Activated CD4-positive, alpha-beta T cell treated with anti-CD3 and anti-CD28 coated beads, Interleukin-2, amount 50 U/mL, for 1 hour (primary cell): ENCODE data around the gene AGBL4.

ENCODE experiments used
- DNase-seq: peaks from one replicate; pipeline ENCODE4 v3.0.0-alpha.2; 2020

The AGBL4 gene

DNA sequence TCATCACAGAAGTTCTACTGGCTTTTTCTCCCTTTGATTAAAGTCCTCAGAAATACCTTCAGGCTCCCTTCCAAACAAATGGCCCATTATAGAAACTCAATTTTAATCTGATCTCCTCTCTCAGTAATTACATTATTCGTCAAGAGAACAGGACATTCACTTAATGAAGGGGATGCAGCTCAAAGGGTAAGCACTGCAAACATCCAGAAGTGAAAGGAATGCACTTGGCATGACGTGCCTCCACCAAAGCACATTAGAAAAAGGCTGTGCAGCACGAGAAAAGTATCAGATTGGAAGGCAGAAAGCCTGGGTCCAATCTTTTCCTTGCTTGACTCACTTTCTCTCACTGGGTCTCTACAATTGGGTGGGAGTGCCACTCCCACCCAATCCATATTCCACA is 1024.4 kb downstream of the AGBL4 start:
- no peak for DNase-seq

DNA sequence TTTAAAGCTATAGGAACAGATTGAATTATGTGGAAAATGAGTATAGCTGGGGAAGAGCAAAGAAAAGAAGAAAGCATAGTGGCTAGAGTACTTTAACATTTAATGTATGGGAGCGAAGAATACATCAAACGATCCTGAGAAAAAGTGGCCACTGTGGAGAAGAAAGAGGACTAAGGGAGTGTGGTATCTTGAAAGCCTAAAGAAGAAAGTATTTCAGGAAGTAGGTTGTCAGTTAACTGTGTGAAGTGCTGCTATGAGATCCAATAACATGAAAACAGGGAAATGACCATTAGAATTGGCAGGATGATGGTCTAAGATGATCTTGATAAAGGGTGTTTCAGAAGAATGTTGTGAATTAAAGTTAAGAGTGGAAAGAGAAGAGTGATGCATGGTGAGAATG is 1027.4 kb downstream of the AGBL4 start:
- DNase-seq = no peak

DNA sequence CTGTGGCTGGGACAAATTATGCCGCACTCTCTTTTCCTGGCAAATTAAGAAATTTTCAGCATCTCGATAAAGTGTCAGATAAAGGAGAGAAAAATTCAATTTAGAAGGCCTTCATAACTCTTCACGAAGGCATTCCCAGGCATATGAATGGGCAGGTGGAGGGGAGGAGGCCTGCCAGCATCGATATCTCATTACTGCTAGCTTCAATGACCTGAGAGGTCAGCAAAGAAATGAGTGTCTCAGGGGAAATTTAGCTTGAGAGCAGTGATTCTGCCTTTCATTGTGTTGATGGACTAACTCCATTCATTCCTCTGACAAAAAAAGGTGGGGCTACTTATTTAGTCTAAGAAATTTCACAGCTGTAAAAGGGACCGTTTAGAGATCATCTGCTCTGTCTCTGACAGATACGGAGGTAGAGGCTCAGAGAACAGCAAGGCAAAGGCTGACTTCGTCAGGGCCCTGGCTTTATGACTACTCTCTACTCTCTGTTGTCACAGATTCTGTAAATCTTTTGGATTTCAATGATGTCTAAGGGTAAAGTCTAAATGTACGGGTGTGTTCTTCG is 1035.0 kb downstream of the AGBL4 start:
- DNase-seq = no peak

DNA sequence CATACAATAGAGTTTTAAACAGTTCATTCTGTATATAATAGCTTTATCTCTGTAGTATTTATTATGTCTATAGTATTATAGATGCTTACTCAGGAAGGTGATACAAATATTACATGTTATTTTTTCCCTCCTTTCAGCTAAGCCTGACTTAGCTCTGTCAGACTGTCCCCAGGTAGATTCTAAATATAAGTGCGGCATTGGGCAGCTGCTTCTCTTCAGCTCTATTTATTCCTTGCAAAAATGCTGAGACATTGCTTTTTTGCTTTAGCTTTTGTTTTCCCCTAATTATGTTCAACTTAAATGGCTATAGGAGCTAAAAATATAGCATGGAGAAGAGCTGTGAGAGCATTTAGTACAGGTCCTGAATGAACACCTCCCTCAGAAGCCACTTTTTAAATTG is 1043.8 kb downstream of the AGBL4 start:
- DNase-seq = no peak

DNA sequence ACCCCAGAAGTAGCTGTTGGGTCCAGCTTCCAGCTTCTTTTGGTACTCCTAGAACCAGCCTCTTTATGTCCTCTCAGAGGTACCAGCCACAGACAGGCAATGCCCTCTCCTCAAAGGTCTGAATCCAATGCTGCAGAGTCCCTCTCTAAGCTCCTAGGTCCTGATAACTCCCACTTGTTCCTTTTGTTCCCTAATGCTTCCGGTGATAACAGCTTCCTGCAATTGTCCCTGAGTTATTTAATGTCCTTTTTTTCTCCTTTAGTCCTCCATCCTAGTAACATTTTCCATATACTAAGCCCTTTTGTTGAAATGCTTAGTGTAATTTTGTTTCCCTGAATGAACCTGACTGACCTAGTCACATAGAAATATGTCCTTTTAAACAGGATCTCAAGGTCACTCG is 1045.3 kb downstream of the AGBL4 start:
- DNase-seq = no peak

DNA sequence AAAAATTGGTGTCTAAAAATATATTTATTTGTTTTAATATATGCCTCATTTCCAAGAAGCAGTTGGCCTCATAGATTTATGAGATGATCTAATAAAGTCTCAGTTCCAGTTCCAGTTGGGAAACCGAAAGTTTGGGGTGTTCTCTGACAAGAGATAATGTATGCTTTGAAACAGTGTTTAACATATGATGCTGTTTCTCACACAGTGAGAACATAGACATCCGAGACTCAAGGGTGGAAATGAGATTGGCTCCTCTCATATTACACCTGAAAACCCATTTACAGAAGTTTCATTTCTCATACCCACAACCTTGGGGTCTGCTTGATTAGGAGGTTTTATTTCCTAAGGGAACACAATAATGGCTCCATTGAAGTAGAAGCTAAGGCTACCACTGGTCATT is 1046.5 kb downstream of the AGBL4 start:
- no peak for DNase-seq

DNA sequence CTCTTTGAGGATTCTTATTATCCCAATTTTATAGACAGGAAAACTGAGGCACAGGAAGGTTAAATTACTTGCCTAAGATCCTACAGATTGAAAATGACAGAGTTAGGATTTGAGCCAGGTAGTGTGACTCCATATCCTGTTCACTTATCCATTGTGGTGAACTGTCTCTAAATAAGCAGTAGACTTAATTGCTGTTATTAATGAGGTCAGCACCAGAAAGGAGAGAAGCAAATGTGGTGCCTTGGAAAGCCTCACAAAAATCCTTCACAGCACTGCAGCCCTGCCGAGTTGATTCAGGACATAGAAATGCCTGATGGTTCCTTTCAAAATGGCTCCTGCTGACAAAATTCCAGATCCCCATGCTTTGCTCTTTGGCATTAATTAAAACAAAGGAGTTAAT is 1053.8 kb downstream of the AGBL4 start:
- no peak for DNase-seq

DNA sequence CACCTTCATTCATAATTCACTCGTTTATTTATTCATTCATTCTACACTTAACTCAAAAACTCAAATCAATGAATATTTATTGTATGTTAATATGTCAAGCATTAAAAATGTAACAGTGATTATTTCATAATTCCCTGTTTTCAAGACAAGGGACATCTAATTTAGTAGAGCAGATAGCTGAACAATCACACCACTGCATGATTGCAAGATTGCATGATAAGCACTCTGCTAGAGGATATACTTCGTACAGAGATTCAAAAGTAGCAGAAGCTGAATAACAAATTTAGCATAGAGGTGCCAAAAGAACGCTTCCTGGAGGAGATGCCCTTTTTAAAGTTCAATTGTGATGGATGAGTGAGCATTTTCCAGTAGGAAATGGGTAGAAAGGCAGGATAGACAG is 1056.4 kb downstream of the AGBL4 start:
- no peak for DNase-seq

DNA sequence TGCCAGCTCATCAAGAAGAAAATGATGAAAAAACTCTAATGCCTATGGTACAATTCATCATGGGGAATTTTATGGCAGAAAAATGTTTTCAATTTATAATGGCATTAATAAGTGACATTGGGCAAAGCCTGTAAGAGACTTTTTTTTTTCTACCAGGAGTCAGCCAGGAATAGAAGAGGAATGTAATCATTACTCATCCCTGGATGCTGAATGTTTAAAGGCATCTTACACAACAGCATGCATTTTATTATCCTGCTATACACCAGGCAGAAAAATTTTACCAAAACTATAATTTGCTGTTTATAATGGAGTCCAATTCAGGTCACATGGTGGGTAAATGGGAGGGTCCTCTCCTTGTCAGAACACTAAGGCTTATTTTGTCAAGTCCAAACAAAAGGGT is 1057.2 kb downstream of the AGBL4 start:
- DNase-seq = no peak

DNA sequence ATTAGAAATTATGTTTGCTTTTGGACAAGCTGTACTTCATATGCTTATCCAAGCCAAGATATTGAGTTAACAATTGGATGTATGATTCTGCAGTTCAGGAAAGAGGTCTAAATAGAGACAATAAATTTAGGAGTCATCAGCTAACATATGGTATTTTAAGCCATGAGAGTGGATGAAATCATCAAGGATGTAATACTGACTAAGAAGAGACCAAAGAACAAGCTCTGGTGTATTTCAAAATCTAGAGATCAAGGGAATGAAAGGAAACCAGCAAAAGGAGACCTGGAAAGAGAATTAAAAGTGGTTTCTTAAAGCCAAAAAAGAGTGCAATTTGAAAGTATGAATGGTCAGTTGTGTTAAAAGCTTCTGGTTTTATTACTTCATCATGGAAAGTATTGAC is 1063.4 kb downstream of the AGBL4 start:
- no peak for DNase-seq

DNA sequence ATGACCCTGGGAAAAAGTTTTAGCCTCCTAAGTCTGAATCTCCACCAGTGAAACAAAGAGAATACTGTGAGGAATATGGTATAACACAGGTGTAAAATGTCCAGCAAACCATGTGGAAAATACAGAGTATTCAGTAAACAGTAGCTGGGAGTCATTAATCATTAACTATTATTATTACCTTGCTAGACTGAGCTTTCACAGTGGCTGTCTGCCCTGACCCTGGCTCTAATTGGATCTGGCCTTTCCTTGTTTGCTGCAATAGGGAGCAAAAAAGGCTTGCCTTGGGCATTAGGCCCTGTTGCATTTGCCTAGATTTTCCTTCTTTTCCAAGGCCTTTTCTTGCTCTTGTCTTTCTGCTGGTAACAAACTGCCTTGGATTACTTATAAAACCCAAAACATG is 1068.0 kb downstream of the AGBL4 start:
- no peak for DNase-seq

DNA sequence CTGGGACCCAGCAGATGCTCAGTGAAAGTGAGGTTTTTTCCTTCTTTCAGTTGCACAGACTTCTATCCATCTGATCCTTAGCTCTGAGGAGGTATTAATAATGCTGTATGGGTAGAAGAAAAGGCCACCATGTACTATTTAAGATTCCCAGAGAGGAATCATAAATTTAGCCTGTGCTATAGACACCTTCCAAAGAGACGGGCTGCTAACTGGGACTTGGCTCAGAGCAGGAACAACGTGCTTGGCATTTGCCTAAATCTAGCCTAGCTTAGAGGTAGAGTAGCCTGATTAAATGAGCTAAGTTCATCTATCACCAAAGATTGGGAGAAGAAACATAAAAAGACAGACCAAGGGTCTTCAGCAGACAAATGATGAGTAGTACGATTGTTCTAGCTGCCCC is 1070.1 kb downstream of the AGBL4 start:
- DNase-seq = no peak

DNA sequence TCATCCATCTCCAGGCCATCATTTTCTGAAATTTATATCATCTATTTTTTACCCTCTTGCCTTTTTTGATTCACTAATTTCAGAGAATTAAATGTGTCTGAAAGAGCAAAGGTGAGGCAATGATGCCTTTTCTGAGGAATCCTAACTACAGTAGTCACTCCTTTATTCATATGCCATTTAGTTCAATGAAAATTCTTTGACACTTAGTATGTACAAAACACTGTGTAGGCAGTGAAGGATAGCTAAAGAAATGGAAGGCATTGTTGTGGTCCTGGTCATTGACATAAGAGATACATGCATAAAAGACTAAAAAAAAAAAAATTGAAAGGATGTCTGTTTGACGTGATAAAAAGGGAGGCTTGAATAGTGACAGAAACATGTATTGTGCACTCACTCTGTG is 1075.2 kb downstream of the AGBL4 start:
- no peak for DNase-seq

DNA sequence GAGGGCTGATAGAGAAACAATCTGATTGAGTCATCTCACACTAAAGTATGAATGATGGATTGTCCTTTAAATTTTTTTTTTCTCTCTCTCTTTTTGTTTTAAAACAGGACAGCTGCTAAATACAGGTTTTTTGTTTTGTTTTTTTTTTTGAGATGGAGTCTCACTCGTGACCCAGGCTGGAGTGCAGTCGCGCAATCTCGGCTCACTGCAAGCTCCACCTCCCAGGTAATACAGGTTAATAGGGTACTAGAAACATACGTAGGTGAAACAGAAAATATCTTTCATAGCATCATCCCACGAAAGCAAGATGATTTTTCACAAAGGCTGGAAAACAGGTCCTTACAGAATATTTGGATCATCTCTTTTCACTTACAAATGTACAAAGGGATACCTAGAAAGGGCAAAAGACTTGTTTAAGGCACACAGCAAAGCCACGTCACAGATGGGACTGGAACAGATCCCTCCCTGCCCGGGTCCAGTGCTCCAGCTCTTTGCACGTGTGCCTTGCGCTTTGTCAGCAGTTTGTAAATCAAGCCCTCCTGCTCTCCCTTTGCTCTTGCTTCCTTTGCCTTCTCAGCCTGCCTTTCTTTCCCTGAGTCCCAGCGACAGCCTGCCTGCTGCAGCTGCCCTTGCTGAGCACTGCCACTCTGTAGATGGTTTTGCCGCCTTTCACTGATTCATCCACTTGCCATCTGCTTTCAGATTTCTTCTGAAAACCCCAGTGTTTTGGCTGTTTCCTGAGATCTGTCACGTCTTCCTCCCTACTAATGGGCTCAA is 1075.8 kb downstream of the AGBL4 start:
- no peak for DNase-seq

DNA sequence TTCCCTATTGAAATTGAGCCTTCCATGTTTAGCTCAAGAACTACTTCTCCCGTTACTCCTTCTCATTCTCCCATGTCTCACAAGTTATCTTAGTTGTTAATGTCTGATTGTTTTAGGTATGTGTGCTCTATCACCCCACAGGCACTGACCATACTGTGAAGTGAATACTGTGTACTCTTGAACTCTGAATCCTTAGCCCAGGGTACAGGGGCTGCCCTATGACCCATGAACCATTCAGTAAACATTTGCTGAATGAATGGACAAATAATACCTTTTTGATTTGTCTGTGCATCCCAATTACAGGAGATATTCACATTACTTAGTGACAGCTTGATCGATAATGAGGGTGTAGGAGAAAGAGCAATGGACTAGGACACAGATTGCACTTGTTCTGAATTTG is 1077.7 kb downstream of the AGBL4 start:
- no peak for DNase-seq

DNA sequence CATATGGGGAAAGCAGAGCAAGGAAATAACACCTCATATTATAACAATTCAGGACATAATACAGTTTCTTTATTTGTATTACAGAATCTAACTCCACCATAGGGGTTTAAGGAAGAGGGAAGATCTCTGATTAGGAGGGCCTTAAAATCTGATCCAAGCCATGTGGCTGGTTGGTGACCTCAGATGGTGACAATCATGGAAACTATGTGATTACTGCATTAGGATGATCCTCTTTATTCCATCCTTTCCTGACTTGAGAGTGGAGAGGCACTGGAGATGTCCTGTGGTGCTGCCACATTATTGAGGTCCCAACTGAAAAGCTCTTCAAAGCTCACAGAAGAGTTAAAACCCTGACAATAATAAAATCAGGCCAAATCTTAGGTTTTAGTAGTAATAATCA is 1078.9 kb downstream of the AGBL4 start:
- DNase-seq = no peak

DNA sequence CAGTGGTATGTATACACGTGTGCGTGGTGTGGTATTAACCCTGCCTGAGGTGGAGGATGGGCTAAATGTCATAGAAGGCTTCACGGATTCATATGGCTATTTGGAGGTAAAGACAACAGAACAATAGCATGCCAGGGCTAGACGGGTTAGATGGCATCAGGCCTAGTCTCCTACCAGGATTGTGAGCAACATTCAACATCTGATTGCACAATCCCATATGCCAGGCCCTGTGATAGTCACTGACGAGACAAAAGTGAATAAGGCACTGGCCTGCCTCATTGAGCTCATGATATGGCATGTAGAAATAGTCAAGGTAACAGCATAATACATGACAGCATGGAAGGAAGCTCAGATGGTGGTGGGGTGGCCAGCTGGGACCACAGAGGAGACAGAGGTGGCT is 1079.9 kb downstream of the AGBL4 start:
- no peak for DNase-seq

DNA sequence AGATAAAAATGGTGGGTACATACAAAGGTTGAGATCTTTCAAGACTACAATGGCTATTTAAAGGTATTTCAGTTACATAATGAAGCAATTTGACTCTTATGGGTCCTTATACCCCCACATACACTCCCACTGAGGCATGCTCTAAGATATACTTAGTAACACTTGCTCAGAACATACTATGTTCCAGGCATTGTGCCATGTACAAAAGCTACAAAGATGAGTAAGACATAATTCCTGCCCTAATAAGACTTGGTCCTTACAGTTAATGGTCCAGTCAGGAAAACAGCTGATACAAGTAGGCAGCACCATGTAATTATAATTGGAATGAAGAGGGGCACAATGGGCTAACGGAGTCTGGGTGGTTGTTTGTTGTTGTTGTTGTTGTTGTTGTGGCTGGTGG is 1080.4 kb downstream of the AGBL4 start:
- DNase-seq = no peak

DNA sequence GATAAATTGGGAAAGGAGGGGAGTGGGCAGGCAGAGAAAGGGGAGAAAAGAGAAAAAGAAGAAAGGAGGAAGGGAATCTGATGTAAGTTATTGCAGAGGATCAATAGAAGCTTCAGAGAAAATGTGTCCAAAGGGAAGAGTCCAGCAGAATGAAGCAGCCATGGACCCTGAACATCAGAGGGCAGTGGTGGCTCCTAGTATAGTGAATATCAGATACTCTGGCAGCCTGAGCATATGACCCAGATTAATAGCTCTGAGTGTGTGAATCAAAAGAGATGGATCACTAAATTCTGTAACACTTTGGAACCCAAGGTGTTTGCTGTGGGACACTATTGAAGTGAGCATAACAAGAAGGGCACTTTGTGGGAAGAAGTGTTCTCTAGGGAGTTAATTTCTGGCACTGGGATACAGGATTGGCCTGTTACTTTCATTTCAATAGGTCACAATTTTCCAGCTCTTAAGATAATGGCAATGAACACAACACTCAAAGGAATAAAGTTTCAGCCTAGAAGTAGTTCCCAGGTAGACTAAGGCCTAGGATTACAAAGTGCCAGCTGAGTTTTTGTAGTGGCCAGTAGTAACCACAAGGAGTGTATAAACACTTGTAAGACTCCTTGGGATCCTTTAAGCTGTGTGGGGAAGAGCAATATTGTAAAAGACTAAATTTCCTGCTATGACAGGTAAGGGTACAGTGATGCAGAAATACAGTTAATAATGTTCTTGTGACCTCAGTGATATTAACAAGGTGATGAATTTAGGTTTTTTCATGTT is 1082.6 kb downstream of the AGBL4 start:
- no peak for DNase-seq

DNA sequence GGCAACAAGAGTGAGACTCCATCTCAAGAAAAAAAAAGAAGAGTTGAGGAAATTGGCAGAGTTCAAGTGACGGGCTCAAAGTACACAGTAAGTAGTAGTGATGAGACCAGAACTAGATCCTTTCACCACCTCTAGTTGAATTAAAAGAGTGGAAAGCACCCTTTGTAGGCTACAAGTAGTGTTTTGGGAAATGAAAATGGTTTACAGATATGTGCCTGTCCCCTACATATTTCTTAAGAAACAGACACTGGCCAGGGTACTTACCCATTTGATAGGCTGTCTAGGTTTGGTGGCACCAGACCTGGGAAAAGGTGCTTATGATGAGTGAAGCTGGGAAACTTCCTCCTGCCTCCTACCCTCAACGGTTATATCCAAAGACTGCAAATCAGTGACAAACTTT is 1083.4 kb downstream of the AGBL4 start:
- DNase-seq = no peak

DNA sequence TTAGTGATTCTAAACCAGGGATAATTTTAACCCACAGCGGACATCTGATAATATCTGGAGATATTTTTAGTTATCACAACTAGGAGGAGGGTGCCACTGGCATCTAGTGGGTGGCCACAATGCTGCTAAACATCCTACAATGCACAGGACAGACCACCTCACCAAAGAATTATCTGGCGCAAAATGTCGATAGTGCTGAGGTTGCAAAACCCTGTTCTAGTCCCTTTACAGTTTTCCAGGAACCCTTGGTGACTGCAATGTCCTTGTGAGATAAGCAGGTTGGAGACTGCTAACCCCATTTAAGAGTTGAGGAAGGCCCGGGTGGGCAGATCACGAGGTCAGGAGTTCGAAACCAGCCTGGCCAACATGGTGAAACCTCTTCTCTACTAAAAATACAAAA is 1083.9 kb downstream of the AGBL4 start:
- DNase-seq = no peak

DNA sequence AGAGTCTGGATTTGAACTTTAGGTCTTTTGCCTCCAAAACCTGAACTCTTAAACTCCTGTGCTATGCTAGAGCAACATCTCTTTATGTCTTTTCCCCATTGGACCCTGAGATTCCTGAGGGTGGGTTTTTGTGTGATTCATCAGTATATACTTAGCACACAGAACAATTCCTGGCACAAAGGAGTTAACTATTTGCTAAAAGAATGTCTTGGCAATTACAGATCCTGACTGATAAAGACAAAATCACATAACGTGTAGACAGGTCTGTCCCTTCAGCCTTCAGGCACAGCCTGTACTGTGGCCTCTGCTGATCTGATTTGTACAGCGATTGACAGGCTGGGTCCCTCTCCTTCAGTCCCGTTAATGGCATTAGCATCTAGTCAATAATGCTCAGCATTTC is 1084.7 kb downstream of the AGBL4 start:
- DNase-seq = no peak

DNA sequence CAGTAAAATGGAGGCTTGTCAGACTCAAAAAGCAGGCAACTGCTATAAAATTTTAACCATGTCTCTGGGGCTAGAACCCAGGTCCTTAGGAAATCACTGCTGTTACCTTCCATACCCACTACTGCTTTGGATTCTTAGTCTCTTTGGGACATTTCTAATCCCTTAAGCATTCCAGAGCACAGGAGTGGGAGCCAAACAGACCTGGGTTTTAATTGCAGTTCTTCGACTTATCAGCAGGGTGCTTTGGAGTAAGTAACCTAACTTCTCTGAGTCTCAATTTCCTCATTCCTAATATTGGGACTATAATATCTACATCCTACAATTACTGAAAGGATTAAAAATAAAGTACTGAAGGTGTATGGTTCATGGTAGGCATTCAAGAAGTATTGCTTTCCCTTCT is 1086.0 kb downstream of the AGBL4 start:
- DNase-seq = no peak

DNA sequence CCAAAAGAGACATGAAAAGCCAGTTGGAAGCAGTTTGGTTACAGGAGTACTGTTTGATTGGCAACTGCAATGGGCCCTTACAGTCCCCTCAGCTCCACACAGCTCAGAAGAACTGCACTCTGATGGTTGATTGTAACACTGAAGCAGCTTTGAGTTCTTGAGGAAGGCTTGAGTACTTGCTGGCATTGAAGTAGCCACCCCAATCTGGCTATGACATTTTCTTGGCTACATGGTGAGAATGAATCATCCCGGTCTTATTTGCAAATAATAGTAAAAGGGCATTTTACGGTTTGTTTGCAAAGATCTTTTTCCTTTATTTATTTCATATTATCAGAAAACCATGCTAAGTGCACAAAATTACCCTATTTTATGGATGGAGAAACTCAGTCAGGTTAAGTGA is 1087.3 kb downstream of the AGBL4 start:
- DNase-seq = no peak
